ENCODE results near the gene TXNIP.
A peak's percentile ranks its signal among the peaks of the same experiment; 100 is the strongest.

Gene TXNIP

DNA sequence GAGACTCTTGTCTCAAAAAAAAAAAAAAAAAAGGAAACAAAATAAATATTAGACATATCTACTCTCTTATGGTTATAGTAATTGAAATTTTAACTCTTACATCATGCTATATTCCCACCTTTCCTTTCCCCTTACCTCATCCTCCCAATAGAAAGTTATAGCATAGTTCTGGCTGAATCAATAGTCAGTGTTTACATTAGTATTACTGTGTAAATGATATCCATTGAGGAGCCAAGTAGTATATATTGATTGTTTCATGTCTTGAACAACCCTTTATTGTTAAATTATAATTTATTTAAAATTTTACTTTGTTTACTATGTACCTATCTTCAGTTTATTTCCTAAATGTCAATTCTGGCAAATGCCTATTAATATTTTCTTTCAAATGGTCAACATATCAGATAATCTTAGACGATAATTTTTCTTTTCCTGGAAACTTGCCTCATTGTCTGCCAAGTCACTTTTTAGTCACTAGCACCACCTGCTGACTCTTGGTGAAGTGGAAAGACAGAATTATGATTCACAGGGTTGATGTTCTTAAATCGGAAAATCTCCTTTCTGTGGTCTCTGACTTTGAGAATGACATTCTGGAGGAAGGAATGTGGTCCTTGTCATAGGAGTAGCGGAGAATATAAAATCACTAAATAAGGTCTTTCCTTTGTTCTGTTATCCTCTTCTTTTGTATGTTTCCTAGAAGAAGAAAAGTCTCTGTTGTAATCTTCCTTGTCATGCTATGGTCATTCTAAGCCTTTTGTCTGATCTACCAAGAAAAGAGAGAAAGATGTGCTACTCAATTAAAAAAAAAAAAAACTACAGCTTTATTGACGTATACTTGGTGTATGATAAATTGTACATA lies 16.6 kb upstream of the TXNIP start:
- peak in 1 of 2 donors; percentile 54 for DNase-seq (ENCODE audit: low read depth in 1 of 2, low spot score in 1 of 2)

DNA sequence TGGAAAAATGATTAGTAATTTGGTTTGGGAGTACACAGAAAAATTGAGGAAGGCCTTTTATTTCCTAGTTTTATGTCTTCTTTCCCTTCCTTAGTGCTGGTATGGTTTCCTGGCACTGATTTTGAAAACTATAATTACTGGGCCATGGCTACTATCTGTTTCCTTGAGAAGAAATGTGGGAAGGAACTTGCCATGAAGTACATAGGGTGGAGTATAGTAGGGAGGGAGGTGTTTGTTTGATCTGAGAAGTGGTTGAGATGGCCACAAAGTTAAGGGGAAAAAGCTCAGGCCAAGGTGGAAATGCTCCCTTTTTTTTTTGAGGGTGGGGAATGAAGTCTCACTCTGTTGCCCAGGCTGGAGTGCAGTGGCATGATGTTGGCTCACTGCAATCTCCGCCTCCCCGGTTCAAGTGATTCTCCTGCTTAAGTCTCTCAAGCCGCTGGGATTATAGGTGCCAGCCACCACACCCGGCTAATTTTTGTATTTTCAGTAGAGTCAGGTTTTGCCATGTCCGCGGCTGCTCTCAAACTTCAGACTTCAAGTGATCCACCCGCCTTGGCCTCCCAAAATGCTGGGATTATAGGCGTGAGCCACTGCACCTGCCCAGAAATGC lies 13.9 kb upstream of the TXNIP start:
- DNase-seq (ENCODE audit: low read depth in 1 of 2, low spot score in 1 of 2): no peak

DNA sequence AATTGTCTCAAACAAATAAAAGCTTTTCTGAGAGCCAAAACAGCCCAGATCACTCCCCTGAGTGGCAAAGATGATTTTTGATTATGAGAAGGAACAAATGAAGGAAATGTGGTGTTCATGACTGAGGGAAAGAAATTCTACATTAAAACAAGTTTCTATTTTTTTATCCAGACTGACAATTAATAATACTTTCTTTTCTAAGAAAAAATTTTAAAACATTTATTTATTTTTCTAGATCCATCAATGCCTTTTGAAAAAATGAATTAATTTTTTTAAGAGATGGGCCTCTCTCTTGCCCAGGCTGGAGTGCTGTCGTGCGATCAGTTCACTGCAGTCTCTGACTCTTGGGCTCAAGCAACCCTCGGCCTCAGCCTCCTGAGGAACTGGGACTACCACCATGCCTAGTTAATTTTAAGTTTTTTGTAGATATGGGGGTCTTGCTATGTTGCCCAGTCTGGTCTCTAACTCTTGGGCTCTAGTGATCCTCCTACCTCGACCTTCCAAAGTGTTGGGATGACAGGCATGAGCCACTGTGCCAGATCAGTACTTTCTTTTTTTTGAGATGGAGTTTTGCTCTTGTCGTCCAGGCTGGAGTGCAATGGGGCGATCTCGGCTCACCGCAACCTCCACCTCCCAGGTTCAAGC lies 11.2 kb upstream of the TXNIP start:
- no peak for DNase-seq (ENCODE audit: low read depth in 1 of 2, low spot score in 1 of 2)

DNA sequence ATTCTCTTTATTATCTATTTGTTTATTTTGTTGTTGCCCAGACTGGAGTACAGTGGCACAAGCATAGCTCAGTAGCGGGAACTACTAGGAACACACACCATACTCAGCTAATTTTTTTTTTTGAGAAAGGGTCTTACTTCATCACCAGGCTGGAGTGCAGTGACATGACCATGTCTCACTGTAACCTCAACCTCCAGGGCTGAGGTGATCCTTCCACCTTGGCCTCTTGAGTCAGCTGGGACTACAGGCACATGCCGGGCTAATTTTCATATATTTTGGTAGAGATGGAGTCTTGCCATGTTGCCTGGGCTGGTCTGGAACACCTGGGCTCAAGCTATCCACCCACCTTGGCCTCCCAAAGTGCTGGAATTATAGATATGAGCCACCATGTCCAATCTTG lies 5.3 kb upstream of the TXNIP start:
- DNase-seq (ENCODE audit: low read depth in 1 of 2, low spot score in 1 of 2): no peak

DNA sequence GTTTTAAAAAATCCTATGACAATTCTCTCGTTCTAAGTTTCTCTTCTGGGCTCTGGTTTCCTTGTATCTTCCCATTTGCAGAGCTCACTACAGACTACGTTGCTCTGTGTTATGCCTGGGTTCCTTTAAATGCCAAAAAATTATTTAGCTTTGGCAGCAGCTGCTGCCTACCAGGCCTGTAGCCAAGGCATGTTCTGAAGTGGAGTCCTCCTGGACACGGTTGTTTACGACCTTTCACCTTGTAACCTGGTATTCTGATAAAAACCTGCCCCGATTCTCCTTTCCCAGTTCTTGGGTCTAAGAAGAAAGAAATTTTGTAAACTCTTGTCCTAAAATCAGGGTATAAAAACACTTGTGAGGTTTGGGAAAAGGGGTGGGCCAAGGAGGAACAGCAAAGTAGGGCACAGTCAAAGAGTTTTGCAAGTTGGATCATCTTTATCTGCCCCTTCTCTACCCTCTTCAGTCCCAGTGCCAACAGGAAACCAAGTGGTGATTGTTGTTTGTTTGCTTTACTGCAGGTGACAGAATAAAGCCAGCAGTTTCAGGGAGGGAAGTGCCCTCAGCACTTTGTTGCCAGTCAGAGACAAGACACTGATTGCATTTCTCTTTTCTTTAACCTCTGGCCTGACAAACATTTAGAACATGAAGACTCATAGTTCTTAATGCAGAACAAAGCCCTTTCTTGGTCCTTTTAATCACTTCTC lies 3.1 kb upstream of the TXNIP start:
- DNase-seq (ENCODE audit: low read depth in 1 of 2, low spot score in 1 of 2): no peak

DNA sequence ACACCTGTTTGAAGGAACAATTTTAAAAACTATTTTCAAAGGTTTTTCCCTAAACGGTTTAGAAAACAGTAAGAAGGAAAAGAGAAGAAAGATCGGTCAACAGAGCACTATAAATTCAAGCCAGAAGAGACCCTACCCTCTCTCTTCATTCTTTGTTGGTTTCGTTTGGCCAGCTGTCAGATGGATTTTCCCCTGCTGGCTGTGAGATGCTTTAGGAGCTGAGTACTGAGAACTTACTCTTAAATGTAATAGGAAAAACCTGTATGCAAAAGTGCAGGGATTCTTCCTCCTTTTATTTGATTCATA lies 1.3 kb upstream of the TXNIP start:
- DNase-seq (ENCODE audit: low read depth in 1 of 2, low spot score in 1 of 2): no peak

DNA sequence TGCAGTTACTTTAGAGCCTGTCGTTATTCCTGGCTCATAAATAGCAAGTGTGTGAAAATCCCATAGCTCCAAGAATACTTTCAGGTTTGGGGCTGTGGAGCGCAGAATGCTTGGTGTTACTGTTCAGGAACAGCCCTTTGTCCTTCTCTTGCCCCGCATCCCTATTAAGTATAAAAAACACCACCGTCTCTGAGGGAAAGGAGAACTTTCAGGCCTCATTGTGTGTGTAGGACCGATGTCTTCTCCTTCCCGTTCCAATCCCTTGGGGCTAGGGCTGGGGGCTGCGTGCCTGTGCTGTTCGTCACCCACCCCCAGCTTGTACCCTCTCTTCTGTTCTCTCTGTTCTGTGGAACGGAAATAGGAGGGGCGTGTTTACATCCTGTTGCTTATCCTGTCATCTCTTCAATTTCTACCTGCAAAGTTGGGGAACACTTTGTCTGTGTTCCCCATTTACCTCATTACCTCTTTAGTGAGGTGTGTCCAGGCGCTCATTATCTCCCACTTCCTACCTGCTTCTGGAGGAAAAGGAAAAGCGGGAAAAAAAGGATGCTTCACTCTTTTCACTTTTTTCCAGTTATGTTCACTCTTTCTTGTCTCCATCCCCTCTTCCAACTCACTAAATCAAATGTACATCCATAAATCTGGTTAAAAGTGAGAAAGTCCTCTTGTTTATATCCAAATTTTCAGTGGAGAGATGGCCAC lies 788 bp upstream of the TXNIP start:
- peak; percentile 33 to 56 for DNase-seq (ENCODE audit: low read depth in 1 of 2, low spot score in 1 of 2)

DNA sequence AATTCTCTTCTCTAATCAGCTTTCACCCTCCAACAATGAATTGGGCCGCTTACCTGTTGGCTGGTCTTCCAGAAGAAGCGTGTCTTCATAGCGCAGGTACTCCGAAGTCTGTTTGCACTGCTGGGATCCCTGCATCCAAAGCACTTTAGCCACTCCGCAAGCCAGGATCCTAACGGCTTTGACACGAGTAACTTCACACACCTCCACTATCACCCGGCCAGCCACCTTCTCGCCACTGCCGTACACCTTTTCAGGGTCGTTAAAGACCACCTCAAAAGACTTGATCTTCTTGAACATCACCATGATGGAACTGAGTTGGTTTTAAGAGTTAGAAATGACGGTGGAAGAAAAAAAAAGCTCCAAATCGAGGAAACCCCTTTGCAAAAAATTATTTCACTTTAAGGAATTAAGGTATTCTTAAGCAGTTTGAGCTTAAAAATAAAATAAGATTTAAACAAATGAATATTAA lies 381 bp downstream of the TXNIP start:
- DNase-seq (ENCODE audit: low read depth in 1 of 2, low spot score in 1 of 2): no peak

DNA sequence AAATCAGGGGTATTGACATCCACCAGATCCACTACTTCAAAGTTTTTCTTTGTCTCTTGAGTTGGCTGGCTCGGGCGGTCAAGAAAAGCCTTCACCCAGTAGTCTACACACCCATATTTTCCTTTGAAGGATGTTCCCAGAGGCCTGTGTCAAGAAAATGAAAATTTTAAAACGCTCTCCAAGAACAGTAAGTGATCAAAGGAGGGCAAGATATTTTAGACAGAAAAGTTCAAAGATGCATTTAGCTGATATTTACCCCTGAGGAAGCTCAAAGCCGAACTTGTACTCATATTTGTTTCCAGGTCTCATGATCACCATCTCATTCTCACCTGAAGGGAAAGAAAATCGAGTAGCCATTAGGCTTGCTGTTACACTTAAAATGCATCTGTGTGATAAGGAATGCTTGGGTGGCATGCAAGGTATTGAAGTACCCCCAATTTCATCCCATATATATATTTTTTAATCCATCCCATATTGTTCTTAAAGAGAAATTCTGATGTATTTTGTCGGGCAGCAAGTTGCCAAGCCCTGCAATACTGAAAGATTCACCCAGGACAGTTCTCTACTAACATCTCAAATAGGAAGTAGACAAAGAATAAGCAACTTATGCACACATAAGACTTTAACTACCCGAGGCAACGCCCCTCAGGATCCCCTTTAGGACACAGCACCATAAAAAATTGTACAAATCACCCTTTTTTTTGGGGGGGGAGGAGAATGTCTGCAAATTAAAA lies 1.1 kb downstream of the TXNIP start:
- no peak for DNase-seq (ENCODE audit: low read depth in 1 of 2, low spot score in 1 of 2)

DNA sequence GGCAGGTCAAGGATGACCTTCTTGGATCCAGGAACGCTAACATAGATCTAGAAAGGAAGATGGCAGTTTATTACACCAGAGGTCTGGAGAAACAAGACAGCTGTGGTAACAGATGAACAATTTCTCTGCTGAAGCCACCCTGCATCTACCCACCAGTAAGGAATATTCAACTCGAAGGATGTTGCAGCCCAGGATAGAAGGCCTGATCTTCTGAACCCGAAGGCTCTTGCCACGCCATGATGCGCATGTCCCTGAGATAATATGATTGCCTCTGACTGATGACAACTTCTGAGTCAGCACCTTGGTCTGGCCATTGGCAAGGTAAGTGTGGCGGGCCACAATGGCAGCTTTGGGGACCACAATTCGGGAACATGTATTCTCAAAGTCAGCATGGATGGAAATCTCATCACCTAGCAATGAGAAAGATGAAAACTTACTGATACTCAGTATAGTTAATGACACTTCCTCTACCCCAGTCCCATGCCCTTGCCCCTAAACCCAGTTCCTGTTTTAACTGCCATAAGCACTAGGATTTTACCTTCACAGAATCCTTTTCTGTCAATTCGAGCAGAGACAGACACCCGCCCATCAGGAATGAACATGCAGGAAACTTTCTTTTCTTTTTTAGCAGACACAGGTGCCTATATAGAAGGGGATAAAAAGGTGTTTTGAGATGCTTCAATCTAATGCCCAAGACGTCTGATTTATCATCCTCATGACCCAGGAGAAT lies 1.8 kb downstream of the TXNIP start:
- no peak for DNase-seq (ENCODE audit: low read depth in 1 of 2, low spot score in 1 of 2)

DNA sequence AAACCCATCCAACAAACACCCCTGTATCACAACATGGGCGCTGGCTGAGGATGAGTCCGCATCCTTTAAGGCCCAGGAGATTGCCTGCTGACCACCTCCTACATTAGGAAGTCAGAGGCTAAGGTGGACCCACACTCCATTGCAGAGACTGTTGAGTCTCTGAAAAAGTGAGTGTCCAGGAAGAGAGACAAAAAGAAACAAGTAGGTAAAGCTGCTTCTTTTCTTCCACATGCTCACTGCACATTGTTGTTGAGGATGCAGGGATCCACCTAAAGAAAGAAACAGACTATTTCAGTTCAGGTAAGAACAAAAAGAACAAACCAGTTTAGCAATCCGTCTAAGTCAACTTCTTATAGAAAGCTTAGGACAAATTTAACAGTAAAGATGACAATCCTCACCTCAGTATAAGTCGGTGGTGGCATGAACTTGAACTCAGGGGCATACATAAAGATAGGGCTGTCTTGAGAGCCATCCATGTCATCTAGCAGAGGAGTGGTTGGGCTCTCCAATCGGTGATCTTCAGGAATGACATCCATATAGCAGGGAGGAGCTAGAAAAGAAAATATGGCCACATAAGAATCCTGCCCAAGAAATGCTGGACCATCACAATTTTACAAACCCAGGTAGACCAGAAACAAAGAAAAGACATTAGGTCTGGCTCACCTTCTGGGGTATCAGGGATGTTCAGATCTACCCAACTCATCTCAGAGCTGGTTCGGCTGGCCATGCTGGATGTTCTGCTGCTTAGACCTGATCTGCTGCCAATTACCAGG lies 2.6 kb downstream of the TXNIP start:
- DNase-seq (ENCODE audit: low read depth in 1 of 2, low spot score in 1 of 2): no peak

DNA sequence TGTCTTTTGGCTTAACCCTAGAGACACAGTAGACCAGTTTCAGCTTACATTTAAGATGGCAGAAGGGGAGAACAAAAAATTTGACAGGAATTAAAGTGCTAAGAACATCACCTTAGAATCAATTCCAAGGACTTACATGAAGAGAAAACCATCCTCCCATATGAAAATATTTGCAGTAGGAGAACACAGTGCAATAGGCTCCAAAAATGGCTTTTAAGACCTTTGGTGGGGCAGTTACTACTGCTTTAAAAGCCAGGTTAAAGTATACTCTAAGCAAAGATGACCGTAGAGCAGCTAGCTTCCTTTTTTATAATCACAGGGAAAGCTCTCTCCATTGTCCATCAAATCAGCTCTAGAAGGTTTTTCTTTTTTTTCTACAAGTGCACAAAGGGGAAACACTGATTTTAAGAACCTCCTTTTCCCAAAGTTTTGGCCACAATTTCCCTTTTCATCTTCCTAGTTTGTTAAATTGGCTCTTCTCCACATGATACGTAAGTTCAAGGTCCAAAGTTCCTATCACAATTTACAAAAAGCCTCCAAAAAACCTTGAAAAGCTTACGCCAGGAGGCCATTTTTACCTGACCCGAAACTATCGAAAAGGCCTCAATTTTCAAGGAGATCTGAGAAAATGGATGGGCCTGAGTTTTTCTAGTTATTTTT lies 3.3 kb downstream of the TXNIP start:
- no peak for DNase-seq (ENCODE audit: low read depth in 1 of 2, low spot score in 1 of 2)

DNA sequence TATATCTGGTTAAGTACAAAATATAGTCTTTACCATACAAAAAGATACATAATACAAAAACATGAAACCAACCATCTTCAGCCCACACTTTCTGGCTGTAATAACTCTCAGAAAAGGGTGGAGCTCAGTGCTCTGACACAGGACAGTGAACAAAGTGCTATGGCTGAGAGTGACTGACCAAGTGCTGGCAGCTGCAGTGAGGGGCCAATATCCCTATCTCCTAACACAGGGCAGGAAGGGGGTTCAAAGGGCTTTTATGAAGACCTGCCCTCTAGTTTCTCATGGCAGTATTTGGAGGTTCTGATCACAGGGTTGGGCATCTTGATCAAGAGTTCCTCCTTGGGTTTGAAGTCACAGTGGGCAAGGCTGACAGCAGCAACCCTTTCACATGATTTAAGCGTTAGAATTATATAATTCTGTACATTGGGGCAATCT lies 3.9 kb downstream of the TXNIP start:
- no peak for DNase-seq (ENCODE audit: low read depth in 1 of 2, low spot score in 1 of 2)

DNA sequence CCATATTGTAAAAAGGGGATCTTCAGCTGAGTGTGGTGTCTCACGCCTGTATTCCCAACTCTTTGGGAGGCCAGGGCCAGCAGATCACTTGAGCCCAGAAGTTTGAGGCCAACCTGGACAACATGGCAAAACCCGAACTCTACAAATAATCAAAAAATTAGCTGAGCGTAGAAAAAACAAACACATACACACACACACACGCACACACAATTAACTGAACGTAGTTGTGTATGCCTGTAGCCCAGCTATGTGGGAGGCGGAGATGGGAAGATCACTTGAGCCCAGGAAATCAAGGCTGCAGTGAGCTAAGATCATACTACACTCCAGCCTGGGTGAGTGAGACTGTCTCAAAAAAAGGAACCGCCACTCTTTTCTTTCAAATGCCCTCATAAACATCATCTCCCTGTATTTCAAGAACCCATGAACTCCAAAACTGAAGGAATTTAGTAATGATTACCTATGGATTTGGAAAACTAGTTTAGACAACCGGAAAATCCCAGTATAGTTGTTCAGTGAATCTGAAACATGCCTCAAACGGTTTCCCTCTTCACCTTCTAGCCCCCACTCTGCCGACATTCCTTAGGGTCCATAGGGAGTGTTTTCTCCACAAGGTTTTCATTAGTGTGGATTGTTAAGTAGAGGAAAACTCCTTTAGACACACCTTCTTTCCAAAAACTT lies 4.5 kb downstream of the TXNIP start:
- no peak for DNase-seq (ENCODE audit: low read depth in 1 of 2, low spot score in 1 of 2)

DNA sequence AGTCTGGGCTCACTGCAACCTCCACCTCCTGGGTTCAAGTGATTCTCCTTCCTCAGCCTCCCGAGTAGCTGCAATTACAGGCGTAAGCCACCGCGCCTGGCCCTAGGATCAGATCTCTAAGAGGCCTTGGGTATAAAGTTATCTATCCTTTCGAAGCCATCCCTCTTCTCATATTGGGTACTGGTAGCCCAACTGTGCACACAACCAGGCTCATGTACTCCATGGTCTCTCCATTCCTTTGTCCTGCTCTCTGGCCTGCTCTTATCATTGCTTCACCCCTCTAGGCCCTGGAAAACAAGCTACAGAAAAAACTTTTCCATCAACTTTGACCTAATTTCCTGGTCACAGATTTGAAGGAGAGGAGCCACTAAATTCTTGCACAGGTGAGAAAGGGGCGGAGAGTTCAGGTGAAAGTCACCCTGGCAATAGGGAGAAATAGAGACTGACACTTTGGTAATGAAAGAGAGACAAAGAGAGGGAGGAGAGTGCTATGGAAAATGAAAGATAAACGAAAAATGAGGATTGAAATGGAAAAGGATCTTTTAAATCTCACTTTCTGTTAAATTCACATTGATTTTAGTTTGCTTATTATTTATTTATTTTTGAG lies 6.0 kb downstream of the TXNIP start:
- DNase-seq (ENCODE audit: low read depth in 1 of 2, low spot score in 1 of 2): no peak

DNA sequence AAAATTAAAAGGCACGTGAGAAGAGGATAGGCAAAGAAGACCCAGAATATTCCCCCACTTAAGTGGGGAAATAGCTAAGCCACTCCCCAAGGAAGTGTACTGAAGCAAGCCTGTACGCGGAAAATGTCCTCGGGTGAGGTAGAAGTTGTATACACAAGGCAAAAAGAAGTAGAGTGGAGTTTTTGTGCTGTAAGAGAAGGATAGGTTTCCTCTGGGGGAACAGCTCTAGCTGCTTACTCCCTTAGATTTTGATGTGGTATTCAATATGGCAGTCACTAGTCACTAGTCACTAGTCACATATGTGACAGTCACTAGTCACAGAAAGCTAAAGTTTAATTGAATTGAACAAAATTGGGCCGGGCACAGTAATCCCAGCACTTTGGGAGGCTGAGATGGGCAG lies 7.6 kb downstream of the TXNIP start:
- DNase-seq (ENCODE audit: low read depth in 1 of 2, low spot score in 1 of 2): no peak

DNA sequence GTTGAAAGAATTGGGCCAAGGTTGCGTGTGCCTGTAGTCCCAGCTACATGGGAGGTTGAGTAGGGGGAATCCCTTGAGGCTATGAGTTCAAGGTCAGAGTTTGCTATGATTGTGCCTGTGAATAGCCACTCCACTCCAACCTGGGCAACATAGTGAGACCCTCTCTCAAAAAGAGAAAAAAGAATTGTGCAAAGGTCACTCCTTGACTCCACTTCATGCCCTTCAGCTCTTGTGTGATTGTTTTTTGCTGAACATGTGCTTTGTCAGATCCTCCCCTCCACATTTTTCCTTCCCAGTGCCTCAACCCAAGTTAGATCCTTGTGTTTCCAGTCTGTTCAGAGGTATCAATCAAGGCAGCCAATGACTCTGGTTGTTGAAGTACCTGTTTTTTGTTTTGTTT lies 8.5 kb downstream of the TXNIP start:
- no peak for DNase-seq (ENCODE audit: low read depth in 1 of 2, low spot score in 1 of 2)

DNA sequence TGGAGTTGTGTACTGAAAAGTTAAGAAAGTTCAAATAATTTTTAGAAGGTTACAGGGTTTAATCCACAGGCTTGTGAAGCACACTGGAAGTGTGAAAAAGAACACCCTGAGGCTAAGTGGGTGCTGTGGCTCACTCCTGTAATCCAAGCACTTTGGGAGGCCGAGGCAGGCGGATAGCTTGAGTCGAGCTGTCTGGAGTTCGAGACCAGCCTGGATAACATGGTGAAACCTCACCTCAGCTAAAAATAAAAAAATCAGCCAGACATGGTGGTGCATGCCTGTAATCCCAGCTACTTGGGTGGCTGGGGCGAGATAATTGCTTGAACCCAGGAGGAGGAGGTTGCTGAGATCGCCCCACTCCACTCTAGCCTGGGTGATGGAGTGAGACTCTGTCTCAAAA lies 9.8 kb downstream of the TXNIP start:
- no peak for DNase-seq (ENCODE audit: low read depth in 1 of 2, low spot score in 1 of 2)
